SK-N-SH (cell line): Measurements from ENCODE around the gene OR2L5. TPM values are rescaled to one million over a fixed set of nuclear protein-coding genes. Genes with fewer than 3 reads are reported as not detected.

Source experiments
- CTCF ChIA-PET: fragments of 300-600, 350-600 bp; formaldehyde crosslinking; extraction: SDS; loops from one replicate; lab custom pipeline; 2021; lab: Yijun Ruan, JAX
- POLR2A ChIA-PET: fragments of 350-600 bp; sonication (Branson Sonifier 250); formaldehyde crosslinking; extraction: SDS; loops from one replicate; lab custom pipeline; 2020; ENCODE audit warnings: antibody characterized with exemption, inconsistent platforms; lab: Yijun Ruan, JAX
- DNase-seq: peaks from one replicate; pipeline ENCODE4 v3.0.0; 2012
- H2AFZ ChIP-seq: fragments of 200-600 bp; sonication (generic); 2 replicates; pipeline ENCODE4 v1.8.1; 2016; ENCODE audit warnings: antibody characterized with exemption, mild to moderate bottlenecking, low read depth
- H3F3A ChIP-seq: fragments of 200-600 bp; sonication (generic); replicated peaks from 2 replicates; pipeline ENCODE3; 2016; ENCODE audit warnings: antibody characterized with exemption, mild to moderate bottlenecking; ENCODE audit not compliant: insufficient read depth
- H3K27ac ChIP-seq, 2 experiments: fragments of 200-500 bp in 1 of 2; fragments of 200-600 bp in 1 of 2; sonication (Bioruptor generic) in 1 of 2; sonication (generic), shearing (Covaris generic) in 1 of 2; 2 replicates each; pipeline versions ENCODE4 v1.5.1 to v1.6.1; 2014 to 2016; ENCODE audit warnings: low read depth in 2 of 2, inconsistent platforms in 1 of 2, low read length in 1 of 2, mild to moderate bottlenecking in 1 of 2, mixed read lengths in 1 of 2
- H3K27me3 ChIP-seq: fragments of 200-600 bp; sonication (generic), shearing (Covaris generic); 2 replicates; pipeline ENCODE4 v1.6.1; 2016; ENCODE audit warnings: mixed run types; ENCODE audit not compliant: insufficient read depth
- H3K36me3 ChIP-seq, 2 experiments: fragments of 200-500 bp in 1 of 2; fragments of 200-600 bp in 1 of 2; sonication (Bioruptor generic) in 1 of 2; sonication (generic) in 1 of 2; replicated peaks in 1 of 2; 2 replicates each; pipeline versions ENCODE3 to v1.5.1; 2014 to 2016; ENCODE audit warnings: low read length in 1 of 2, mild to moderate bottlenecking in 1 of 2; ENCODE audit not compliant: insufficient read depth in 2 of 2, control insufficient read depth in 1 of 2
- H3K4me1 ChIP-seq, 2 experiments: fragments of 200-500 bp in 1 of 2; fragments of 200-600 bp in 1 of 2; sonication (Bioruptor generic) in 1 of 2; sonication (generic), shearing (Covaris generic) in 1 of 2; 2 replicates each; pipeline versions ENCODE4 v1.5.1 to v1.6.1; 2014 to 2016; ENCODE audit warnings: low read depth in 1 of 2, low read length in 1 of 2, mixed run types in 1 of 2; ENCODE audit not compliant: insufficient read depth in 2 of 2, control insufficient read depth in 1 of 2
- H3K4me2 ChIP-seq: fragments of 200-600 bp; sonication (generic), shearing (Covaris generic); 2 replicates; pipeline ENCODE4 v1.6.1; 2017; ENCODE audit warnings: mixed run types
- H3K4me3 ChIP-seq, 2 experiments: fragments of 200-500 bp in 1 of 2; fragments of 200-600 bp in 1 of 2; sonication (Bioruptor generic) in 1 of 2; sonication (generic), shearing (Covaris generic) in 1 of 2; 2 replicates each; pipeline versions ENCODE4 v1.5.1 to v1.8.1; 2014 to 2016; ENCODE audit warnings: low read depth in 2 of 2, inconsistent platforms in 1 of 2, low read length in 1 of 2, mild to moderate bottlenecking in 1 of 2, mixed read lengths in 1 of 2, moderate library complexity in 1 of 2
- H3K79me2 ChIP-seq: fragments of 200-600 bp; sonication (generic); 2 replicates; pipeline ENCODE4 v1.8.1; 2017; ENCODE audit warnings: mild to moderate bottlenecking; ENCODE audit not compliant: insufficient read depth
- H3K9ac ChIP-seq: fragments of 200-600 bp; sonication (generic); 2 replicates; pipeline ENCODE4 v1.6.1; 2017; ENCODE audit warnings: mixed run types
- H3K9me2 ChIP-seq: fragments of 200-600 bp; sonication (generic); 2 replicates; pipeline ENCODE4 v1.6.1; 2017; ENCODE audit warnings: mixed run types
- H3K9me3 ChIP-seq: fragments of 200-600 bp; sonication (generic); 2 replicates; pipeline ENCODE4 v1.6.1; 2017; ENCODE audit warnings: mixed run types, mild to moderate bottlenecking, moderate library complexity
- H4K20me1 ChIP-seq: fragments of 200-600 bp; sonication (generic); 2 replicates; pipeline ENCODE4 v1.6.1; 2017; ENCODE audit warnings: mild to moderate bottlenecking, mixed run types; ENCODE audit not compliant: insufficient read depth
- CHD2 ChIP-seq: fragments of 150-350 bp; IDR thresholded peaks from 2 replicates; pipeline ENCODE4 v1.6.1; 2018; ENCODE audit warnings: low read length; ENCODE audit not compliant: partially characterized antibody
- CTCF ChIP-seq: fragments of 200-600 bp; sonication (generic); IDR thresholded peaks from 2 replicates; pipeline ENCODE4 v1.6.1; 2017; ENCODE audit warnings: antibody characterized with exemption, mild to moderate bottlenecking, moderate library complexity
- EP300 ChIP-seq, 2 experiments: IDR thresholded peaks; 2 replicates each; pipeline versions ENCODE4 v1.4.0 to v1.6.1; 2012; ENCODE audit warnings: borderline replicate concordance in 1 of 2, low read depth in 1 of 2, low read length in 1 of 2
- FOSL2 ChIP-seq: IDR thresholded peaks from 2 replicates; pipeline ENCODE4 v1.4.0; 2012; ENCODE audit warnings: low read depth, mild to moderate bottlenecking, moderate library complexity, borderline replicate concordance
- FOXJ3 ChIP-seq: sonication (generic); formaldehyde crosslinking; IDR thresholded peaks from 2 replicates; pipeline ENCODE4 v1.5.1; 2020; ENCODE audit warnings: mild to moderate bottlenecking, missing genetic modification reagents
- FOXM1 ChIP-seq: IDR thresholded peaks from 2 replicates; pipeline ENCODE4 v1.4.0; 2012; ENCODE audit warnings: low read depth, mild to moderate bottlenecking
- GABPA ChIP-seq: IDR thresholded peaks from 2 replicates; pipeline ENCODE4 v1.4.0; 2012; ENCODE audit warnings: low read depth, mild to moderate bottlenecking
- GATA2 ChIP-seq: sonication (generic); formaldehyde crosslinking; IDR thresholded peaks from 2 replicates; pipeline ENCODE4 v1.5.0; 2020; ENCODE audit warnings: mild to moderate bottlenecking, missing genetic modification reagents
- IRF3 ChIP-seq: fragments of 150-350 bp; IDR thresholded peaks from 2 replicates; pipeline ENCODE4 v1.6.1; 2016; ENCODE audit warnings: mild to moderate bottlenecking, low read depth, low read length
- JUND ChIP-seq: IDR thresholded peaks from 2 replicates; pipeline ENCODE4 v1.4.0; 2012
- MEF2A ChIP-seq: IDR thresholded peaks from 2 replicates; pipeline ENCODE4 v1.4.0; 2012; ENCODE audit warnings: low read depth, borderline replicate concordance
- NRF1 ChIP-seq: IDR thresholded peaks from 2 replicates; pipeline ENCODE4 v1.6.1; 2012; ENCODE audit warnings: low read depth, mild to moderate bottlenecking, low read length
- PBX3 ChIP-seq: IDR thresholded peaks from 2 replicates; pipeline ENCODE4; 2012
- POLR2AphosphoS5 ChIP-seq: IDR thresholded peaks from 2 replicates; pipeline ENCODE4 v1.6.1; 2012; ENCODE audit warnings: low read depth, low read length
- RCOR1 ChIP-seq: fragments of 150-350 bp; IDR thresholded peaks from 2 replicates; pipeline ENCODE4 v1.6.1; 2017; ENCODE audit warnings: antibody characterized with exemption, low read length
- RXRA ChIP-seq: IDR thresholded peaks from 2 replicates; pipeline ENCODE4 v1.4.0; 2012; ENCODE audit warnings: low read depth, mild to moderate bottlenecking, borderline replicate concordance
- SIN3A ChIP-seq: IDR thresholded peaks from 2 replicates; pipeline ENCODE4 v1.6.1; 2012; ENCODE audit warnings: low read depth, mild to moderate bottlenecking, low read length, moderate library complexity, borderline replicate concordance
- SMC3 ChIP-seq: IDR thresholded peaks from 2 replicates; pipeline ENCODE4 v1.6.1; 2012; ENCODE audit warnings: low read depth, low read length, improper control_type of control experiment
- TAF1 ChIP-seq: IDR thresholded peaks from 2 replicates; pipeline ENCODE4 v1.6.1; 2012; ENCODE audit warnings: low read depth, mild to moderate bottlenecking, low read length, moderate library complexity, borderline replicate concordance
- TCF12 ChIP-seq: IDR thresholded peaks from 2 replicates; pipeline ENCODE4 v1.4.0; 2012
- USF2 ChIP-seq: fragments of 150-350 bp; IDR thresholded peaks from 2 replicates; pipeline ENCODE4 v1.6.1; 2017; ENCODE audit warnings: antibody characterized with exemption, low read length, low read depth, borderline replicate concordance
- polyA plus RNA-seq, 3 experiments: library from polyadenylated mRNA; depleted of rRNA; stranded (reverse); fragments of >200 nt; gene quantifications; 2 replicates each; pipeline ENCODE4 v1.2.3, GENCODE V29; 2012
- TF ChIP-seq, protein P1 (sequence below): IDR thresholded peaks from 2 replicates; pipeline ENCODE4 v1.6.1; 2012; ENCODE audit warnings: mild to moderate bottlenecking, low read depth, low read length, moderate library complexity
- TF ChIP-seq, protein P2 (sequence below): IDR thresholded peaks from 2 replicates; pipeline ENCODE4 v1.4.0; 2012; ENCODE audit warnings: low read depth

OR2L5 gene
- polyA plus RNA-seq, 1 of the 3 experiments (the other 2 are of a cell fraction): not detected

- TF ChIP-seq USF2 (no peak), POLR2AphosphoS5 (no peak), GATA2 (CRISPR knock-in tag) (no peak), FOSL2 (no peak), GABPA (no peak), TAF1 (no peak), NRF1 (no peak), MEF2A (no peak)
These were observed 33.5 kb downstream of the OR2L5 start (continued) for GRCh38 chr1:248047008-248047407.

DNA sequence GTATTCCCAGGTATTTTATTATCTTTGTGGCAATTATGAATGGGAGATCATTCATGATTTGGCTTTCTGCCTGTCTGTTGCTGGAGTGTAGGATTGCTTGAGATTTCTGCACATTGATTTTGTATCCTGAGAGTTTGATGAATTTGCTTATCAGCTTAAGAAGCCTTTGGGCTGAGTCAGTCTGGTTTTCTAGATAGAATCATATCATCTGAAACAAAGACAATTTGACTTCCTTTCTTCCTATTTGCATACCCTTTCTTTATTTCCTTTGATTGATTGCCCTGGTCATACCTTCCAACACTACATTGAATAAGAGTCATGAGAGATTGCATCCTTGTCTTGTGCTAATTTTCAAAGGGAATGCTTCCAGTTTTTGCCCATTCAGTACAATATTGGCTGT lies 41.2 kb downstream of the OR2L5 start:
- Histone ChIP-seq H3K27me3 (no peaks in the 10 kb centered on the region), H2AFZ (no peak overlapping the region), H3K9me2 (no peaks in the 10 kb centered on the region), H3F3A (no peaks in the 10 kb centered on the region), H3K79me2 (no peaks in the 10 kb centered on the region), H3K9ac (no peak overlapping the region), H3K4me2 (no peak overlapping the region), H3K4me3 (no peak overlapping the region), H3K27ac (no peak overlapping the region), H3K9me3 (no peaks in the 10 kb centered on the region), H3K4me1 (no peaks in the 10 kb centered on the region), H3K36me3 (no peaks in the 10 kb centered on the region), H4K20me1 (no peaks in the 10 kb centered on the region)
- POLR2A ChIA-PET: no interaction called here
- no peak for DNase-seq
- TF ChIP-seq SIN3A (no peak), TCF12 (no peak), JUND (no peak), POLR2AphosphoS5 (no peak), SMC3 (no peak), MEF2A (no peak), TAF1 (no peak), GABPA (no peak), FOXJ3 (CRISPR knock-in tag) (no peak), IRF3 (no peak), FOXM1 (no peak), RCOR1 (no peak), EP300 (IDR thresholded peaks at IDR 0.05; ENCODE audit: borderline replicate concordance in 1 of 2, low read depth in 1 of 2, low read length in 1 of 2) (no peak), RXRA (no peak), PBX3 (no peak), CTCF (no peak), CHD2 (no peak)
- TF ChIP-seq, protein P1, sequence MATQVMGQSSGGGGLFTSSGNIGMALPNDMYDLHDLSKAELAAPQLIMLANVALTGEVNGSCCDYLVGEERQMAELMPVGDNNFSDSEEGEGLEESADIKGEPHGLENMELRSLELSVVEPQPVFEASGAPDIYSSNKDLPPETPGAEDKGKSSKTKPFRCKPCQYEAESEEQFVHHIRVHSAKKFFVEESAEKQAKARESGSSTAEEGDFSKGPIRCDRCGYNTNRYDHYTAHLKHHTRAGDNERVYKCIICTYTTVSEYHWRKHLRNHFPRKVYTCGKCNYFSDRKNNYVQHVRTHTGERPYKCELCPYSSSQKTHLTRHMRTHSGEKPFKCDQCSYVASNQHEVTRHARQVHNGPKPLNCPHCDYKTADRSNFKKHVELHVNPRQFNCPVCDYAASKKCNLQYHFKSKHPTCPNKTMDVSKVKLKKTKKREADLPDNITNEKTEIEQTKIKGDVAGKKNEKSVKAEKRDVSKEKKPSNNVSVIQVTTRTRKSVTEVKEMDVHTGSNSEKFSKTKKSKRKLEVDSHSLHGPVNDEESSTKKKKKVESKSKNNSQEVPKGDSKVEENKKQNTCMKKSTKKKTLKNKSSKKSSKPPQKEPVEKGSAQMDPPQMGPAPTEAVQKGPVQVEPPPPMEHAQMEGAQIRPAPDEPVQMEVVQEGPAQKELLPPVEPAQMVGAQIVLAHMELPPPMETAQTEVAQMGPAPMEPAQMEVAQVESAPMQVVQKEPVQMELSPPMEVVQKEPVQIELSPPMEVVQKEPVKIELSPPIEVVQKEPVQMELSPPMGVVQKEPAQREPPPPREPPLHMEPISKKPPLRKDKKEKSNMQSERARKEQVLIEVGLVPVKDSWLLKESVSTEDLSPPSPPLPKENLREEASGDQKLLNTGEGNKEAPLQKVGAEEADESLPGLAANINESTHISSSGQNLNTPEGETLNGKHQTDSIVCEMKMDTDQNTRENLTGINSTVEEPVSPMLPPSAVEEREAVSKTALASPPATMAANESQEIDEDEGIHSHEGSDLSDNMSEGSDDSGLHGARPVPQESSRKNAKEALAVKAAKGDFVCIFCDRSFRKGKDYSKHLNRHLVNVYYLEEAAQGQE: no peak
- TF ChIP-seq, protein P2, sequence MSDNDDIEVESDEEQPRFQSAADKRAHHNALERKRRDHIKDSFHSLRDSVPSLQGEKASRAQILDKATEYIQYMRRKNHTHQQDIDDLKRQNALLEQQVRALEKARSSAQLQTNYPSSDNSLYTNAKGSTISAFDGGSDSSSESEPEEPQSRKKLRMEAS: no peak
- CTCF ChIA-PET: no interaction called here
